Astrocyte (in vitro differentiated cells and primary cell): Measurements from ENCODE around the gene ADAMTS17. TPM values are rescaled to one million over a fixed set of nuclear protein-coding genes. Genes with fewer than 3 reads are reported as not detected.

Experiments used
- DNase-seq: peaks from one replicate; pipeline ENCODE4 v3.0.0-alpha.2; 2010; ENCODE audit warnings: low read depth
- FAIRE-seq: peaks from 2 replicates; lab custom pipeline; 2011; peaks lifted over from hg19 to GRCh38; lab: Jason Lieb, UNC
- H2AFZ ChIP-seq: 2 replicates; pipeline ENCODE4 v1.6.0; 2012; ENCODE audit warnings: low read depth, low read length, inconsistent platforms
- H3K27ac ChIP-seq: 2 replicates; pipeline ENCODE4 v1.5.1; 2011; ENCODE audit warnings: low read depth, low read length, inconsistent platforms
- H3K27me3 ChIP-seq: 2 replicates; pipeline ENCODE4 v1.6.0; 2011; ENCODE audit warnings: low read length, inconsistent platforms; ENCODE audit not compliant: insufficient read depth
- H3K36me3 ChIP-seq: 2 replicates; pipeline ENCODE4 v1.5.1; 2011; ENCODE audit warnings: low read length, inconsistent platforms; ENCODE audit not compliant: insufficient read depth
- H3K4me1 ChIP-seq: 2 replicates; pipeline ENCODE4 v1.5.1; 2011; ENCODE audit warnings: low read length, inconsistent platforms; ENCODE audit not compliant: insufficient read depth
- H3K4me2 ChIP-seq: 2 replicates; pipeline ENCODE4 v1.6.0; 2012; ENCODE audit warnings: low read length, inconsistent platforms
- H3K4me3 ChIP-seq: 2 replicates; pipeline ENCODE4 v1.5.1; 2011; ENCODE audit warnings: low read depth, mild to moderate bottlenecking, low read length, inconsistent platforms; ENCODE audit not compliant: insufficient read depth
- H3K79me2 ChIP-seq: 2 replicates; pipeline ENCODE4 v1.6.0; 2012; ENCODE audit warnings: mild to moderate bottlenecking, low read length, inconsistent platforms; ENCODE audit not compliant: insufficient read depth
- H3K9ac ChIP-seq: 2 replicates; pipeline ENCODE4 v1.6.0; 2012; ENCODE audit warnings: mild to moderate bottlenecking, low read length, inconsistent platforms
- H3K9me3 ChIP-seq: 2 replicates; pipeline ENCODE4 v1.5.1; 2012; ENCODE audit warnings: low read depth, mild to moderate bottlenecking, low read length, inconsistent platforms; ENCODE audit not compliant: insufficient read depth
- H4K20me1 ChIP-seq: 2 replicates; pipeline ENCODE4 v1.6.0; 2012; ENCODE audit warnings: low read length, inconsistent platforms; ENCODE audit not compliant: insufficient read depth
- H3K27ac Mint-ChIP-seq: one replicate; pipeline ENCODE4 v1.8.0; 2021; ENCODE audit warnings: mild to moderate bottlenecking, mixed read lengths; ENCODE audit not compliant: unreplicated experiment
- H3K27me3 Mint-ChIP-seq: one replicate; pipeline ENCODE4 v1.8.0; 2021; ENCODE audit warnings: low read depth, mixed read lengths; ENCODE audit not compliant: unreplicated experiment
- H3K36me3 Mint-ChIP-seq: one replicate; pipeline ENCODE4 v1.8.0; 2021; ENCODE audit warnings: low read depth, mixed read lengths; ENCODE audit not compliant: unreplicated experiment
- H3K4me1 Mint-ChIP-seq: one replicate; pipeline ENCODE4 v1.8.0; 2021; ENCODE audit warnings: low read depth, mixed read lengths; ENCODE audit not compliant: unreplicated experiment
- H3K4me3 Mint-ChIP-seq: one replicate; pipeline ENCODE4 v1.8.0; 2021; ENCODE audit warnings: mild to moderate bottlenecking, moderate library complexity, mixed read lengths; ENCODE audit not compliant: unreplicated experiment
- H3K9me3 Mint-ChIP-seq: one replicate; pipeline ENCODE4 v1.8.0; 2021; ENCODE audit warnings: mild to moderate bottlenecking, mixed read lengths; ENCODE audit not compliant: unreplicated experiment
- EZH2 ChIP-seq: IDR thresholded peaks from 2 replicates; pipeline ENCODE4 v1.6.1; 2012; ENCODE audit warnings: mild to moderate bottlenecking, low read length, inconsistent platforms; ENCODE audit not compliant: insufficient read depth
- total RNA-seq: library from RNA; stranded (reverse); gene quantifications from 2 replicates; pipeline ENCODE4 v1.2.1, GENCODE V29; 2021
- TF ChIP-seq, protein P1 (sequence below): IDR thresholded peaks from 2 replicates; pipeline ENCODE4 v1.5.1; 2011; ENCODE audit warnings: low read depth, mild to moderate bottlenecking, inconsistent platforms, low read length, moderate library complexity; ENCODE audit not compliant: insufficient read depth

ADAMTS17 gene
- total RNA-seq, 1 donor from 2014 or later, result 0.27 TPM

DNA sequence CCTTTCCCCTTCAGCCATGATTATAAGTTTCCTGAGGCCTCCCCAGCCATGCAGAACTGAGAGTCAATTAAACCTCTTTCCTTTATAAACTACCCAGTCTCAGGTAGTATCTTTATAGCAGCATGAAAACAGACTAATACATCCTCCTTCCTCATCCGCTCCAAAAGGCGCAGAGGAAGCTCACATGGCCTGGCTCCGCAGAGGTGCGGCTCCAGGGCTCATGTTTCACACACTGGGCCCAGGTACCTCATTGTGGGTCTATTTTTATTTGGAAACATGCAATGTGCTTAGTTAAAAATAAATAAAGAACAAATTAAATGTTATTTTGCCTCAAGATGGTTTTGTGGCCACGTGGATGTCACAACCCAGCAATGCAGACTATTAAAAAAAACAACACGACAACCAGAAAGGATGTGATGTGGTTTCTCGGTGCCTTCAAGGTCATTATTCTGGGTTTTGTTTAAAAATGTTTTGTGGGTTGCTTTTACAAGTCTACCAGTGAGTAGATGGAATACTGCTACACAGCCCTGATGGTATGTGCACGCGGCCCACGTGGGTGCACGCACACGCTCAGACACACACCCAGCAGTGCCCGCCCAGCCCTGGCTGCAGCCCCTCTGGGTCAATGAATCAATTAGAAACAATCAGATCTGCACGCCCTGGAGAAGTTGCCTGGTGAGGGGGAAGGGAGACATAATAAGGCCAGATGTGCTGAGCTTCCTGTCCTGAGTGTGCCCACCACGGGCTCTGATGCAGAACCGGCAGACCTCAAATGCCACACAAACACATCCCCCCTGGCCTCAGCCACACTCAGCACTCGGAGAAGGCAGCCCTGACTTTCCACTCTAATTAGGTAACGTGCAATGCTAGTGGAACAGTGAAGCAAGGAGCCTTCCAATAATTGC is 140.1 kb downstream of the ADAMTS17 start:
- Histone ChIP-seq H3K27me3 (peaks cover 17% of the 10 kb centered on the region), H3K9me3 (no peaks in the 10 kb centered on the region), H3K79me2 (no peaks in the 10 kb centered on the region), H3K4me1 (peaks cover 7% of the 10 kb centered on the region), H2AFZ (no peak overlapping the region), H4K20me1 (no peaks in the 10 kb centered on the region), H3K4me3 (no peak overlapping the region), H3K27ac (no peak overlapping the region), H3K9ac (no peak overlapping the region), H3K36me3 (no peaks in the 10 kb centered on the region), H3K4me2 (peak overlapping the region; percentile 22)
- TF ChIP-seq, protein P1, sequence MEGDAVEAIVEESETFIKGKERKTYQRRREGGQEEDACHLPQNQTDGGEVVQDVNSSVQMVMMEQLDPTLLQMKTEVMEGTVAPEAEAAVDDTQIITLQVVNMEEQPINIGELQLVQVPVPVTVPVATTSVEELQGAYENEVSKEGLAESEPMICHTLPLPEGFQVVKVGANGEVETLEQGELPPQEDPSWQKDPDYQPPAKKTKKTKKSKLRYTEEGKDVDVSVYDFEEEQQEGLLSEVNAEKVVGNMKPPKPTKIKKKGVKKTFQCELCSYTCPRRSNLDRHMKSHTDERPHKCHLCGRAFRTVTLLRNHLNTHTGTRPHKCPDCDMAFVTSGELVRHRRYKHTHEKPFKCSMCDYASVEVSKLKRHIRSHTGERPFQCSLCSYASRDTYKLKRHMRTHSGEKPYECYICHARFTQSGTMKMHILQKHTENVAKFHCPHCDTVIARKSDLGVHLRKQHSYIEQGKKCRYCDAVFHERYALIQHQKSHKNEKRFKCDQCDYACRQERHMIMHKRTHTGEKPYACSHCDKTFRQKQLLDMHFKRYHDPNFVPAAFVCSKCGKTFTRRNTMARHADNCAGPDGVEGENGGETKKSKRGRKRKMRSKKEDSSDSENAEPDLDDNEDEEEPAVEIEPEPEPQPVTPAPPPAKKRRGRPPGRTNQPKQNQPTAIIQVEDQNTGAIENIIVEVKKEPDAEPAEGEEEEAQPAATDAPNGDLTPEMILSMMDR, result no peak
- TF ChIP-seq EZH2, result no peak
- H3K4me1 Mint-ChIP-seq, result peaks cover 10% of the 10 kb centered on the region
- DNase-seq (peak; percentile 76), FAIRE-seq (no peak)
- no peak overlapping the region for H3K27ac Mint-ChIP-seq
- no peaks in the 10 kb centered on the region for H3K36me3 Mint-ChIP-seq
- no peak overlapping the region for H3K4me3 Mint-ChIP-seq
- peaks cover 5% of the 10 kb centered on the region for H3K9me3 Mint-ChIP-seq
- H3K27me3 Mint-ChIP-seq, result peaks cover 59% of the 10 kb centered on the region

DNA sequence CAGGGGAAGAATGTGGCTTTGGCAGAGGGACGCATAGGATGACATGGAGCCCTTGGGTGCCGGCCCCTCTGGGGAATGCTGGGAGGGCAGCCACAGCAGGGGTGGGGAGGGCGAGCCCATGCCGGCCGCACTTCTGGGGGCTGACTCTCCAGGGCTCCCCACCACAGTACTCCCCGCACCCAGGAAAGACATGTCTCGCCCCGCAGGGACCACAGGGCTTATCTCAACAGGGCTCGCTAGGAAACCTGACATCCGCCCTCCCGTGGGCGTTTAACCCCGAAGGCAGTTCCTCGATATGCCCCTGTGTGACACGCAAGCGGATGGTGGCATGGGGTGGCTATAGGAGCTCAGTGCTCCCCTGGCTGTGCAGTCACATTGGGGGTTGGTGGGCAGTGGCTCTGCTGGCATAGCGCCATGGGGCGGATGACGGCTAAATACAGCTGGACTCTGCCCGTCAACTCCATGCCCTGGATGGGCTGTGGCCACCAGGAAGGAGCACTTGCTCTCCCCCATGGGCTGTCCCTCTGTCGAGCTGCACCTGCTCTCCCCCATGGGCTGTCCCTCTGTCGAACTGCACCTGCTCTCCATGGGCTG is 141.4 kb downstream of the ADAMTS17 start:
- Mint-ChIP-seq H3K27ac (no peak overlapping the region), H3K4me1 (peaks cover 9% of the 10 kb centered on the region), H3K27me3 (peaks cover 52% of the 10 kb centered on the region), H3K36me3 (no peaks in the 10 kb centered on the region), H3K9me3 (peaks cover 5% of the 10 kb centered on the region), H3K4me3 (no peak overlapping the region)
- H3K4me1 ChIP-seq, result peaks cover 7% of the 10 kb centered on the region
- no peak overlapping the region for H3K27ac ChIP-seq
- no peaks in the 10 kb centered on the region for H3K79me2 ChIP-seq
- H3K36me3 ChIP-seq, result no peaks in the 10 kb centered on the region
- DNase-seq (no peak), FAIRE-seq (no peak)
- H3K4me3 ChIP-seq, result no peak overlapping the region
- H4K20me1 ChIP-seq, result no peaks in the 10 kb centered on the region
- peaks cover 16% of the 10 kb centered on the region for H3K27me3 ChIP-seq
- no peak overlapping the region for H2AFZ ChIP-seq
- no peak overlapping the region for H3K9ac ChIP-seq
- no peak overlapping the region for H3K4me2 ChIP-seq
- H3K9me3 ChIP-seq, result no peaks in the 10 kb centered on the region
- no peak for TF ChIP-seq EZH2
- TF ChIP-seq, protein P1, result no peak
